Measurements from ENCODE around the gene POPDC3. TPM values are rescaled to one million over a fixed set of nuclear protein-coding genes. Genes with fewer than 3 reads are reported as not detected.

Gene POPDC3
- total RNA-seq, 1 experiment from 2014 or later, result 29.2 TPM

DNA sequence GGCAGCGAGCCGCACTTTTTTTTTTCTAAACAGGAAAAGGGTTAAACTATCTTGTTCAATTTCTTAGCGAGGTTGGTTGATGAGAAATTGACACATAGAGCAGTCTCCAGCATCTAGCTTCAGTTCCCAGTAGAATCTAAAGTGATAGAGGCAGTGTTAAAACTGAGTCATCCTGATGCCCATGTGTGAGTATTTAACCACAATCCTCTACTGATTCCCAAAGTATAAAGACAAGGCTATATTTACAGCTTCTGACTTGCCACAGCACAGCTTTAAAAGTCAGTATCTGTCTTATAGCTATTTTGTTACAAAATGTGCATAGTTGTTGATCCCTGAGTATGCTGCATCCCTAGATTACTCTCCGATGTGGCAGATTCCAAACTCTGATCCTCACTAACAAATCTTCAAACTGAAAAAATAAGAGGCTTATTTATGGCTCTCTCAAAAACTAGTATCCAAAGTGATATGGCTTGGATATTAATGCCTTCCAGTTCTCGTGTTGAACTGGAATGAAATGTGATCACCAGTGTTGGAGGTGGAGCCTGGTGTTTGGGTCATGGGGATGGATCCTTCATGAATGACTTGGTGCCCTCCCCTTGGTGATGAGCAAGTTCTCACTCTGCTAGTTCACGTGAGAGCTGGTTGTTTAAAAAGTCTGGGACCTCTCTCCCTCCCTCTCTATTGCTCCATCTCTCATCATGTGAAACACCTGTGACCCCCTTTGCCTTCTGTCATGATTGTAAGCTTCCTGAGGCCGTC, 13.1 kb upstream of the POPDC3 start:
- intact Hi-C loops (cut with micrococcal nuclease; ENCODE audit: unreplicated experiment) (no loop called here), in situ Hi-C loops (cut with HindIII; ENCODE audit: low pct_unique_long_range_greater_than_20kb, low sequenced_read_pairs) (no loop called here)
- no TSS peak for BruUV-seq (replicated peaks)
- no peaks in the 10 kb centered on the region for H3K27me3 ChIP-seq (ENCODE audit: control insufficient read depth, insufficient read depth, low read length)
- H3K4me3 ChIP-seq (ENCODE audit: low read depth in 2 of 2, low read length in 2 of 2), result no peak overlapping the region
- ChIA-PET POLR2A (no interaction called here), CTCF (no interaction called here)
- ATAC-seq (no peak), DNase-seq (ENCODE audit: low read depth, low spot score) (no peak)
- no peak for TF ChIP-seq SIN3A (IDR thresholded peaks at IDR 0.05; ENCODE audit: borderline replicate concordance, insufficient read depth, low read depth, low read length)
- no peak for TF ChIP-seq POLR2AphosphoS5 (IDR thresholded peaks at IDR 0.05; ENCODE audit: low read depth, low read length)
- TF ChIP-seq, protein P1, sequence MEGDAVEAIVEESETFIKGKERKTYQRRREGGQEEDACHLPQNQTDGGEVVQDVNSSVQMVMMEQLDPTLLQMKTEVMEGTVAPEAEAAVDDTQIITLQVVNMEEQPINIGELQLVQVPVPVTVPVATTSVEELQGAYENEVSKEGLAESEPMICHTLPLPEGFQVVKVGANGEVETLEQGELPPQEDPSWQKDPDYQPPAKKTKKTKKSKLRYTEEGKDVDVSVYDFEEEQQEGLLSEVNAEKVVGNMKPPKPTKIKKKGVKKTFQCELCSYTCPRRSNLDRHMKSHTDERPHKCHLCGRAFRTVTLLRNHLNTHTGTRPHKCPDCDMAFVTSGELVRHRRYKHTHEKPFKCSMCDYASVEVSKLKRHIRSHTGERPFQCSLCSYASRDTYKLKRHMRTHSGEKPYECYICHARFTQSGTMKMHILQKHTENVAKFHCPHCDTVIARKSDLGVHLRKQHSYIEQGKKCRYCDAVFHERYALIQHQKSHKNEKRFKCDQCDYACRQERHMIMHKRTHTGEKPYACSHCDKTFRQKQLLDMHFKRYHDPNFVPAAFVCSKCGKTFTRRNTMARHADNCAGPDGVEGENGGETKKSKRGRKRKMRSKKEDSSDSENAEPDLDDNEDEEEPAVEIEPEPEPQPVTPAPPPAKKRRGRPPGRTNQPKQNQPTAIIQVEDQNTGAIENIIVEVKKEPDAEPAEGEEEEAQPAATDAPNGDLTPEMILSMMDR (IDR thresholded peaks at IDR 0.05), result no peak
- TF ChIP-seq TCF7L2 (IDR thresholded peaks at IDR 0.05; ENCODE audit: low read depth, low read length), result no peak
- TF ChIP-seq REST (IDR thresholded peaks at IDR 0.05; ENCODE audit: insufficient read depth in 1 of 2, low read depth in 2 of 2, low read length in 1 of 2), result no peak
- no peaks in the 10 kb centered on the region for H3K4me1 ChIP-seq (ENCODE audit: control insufficient read depth, insufficient read depth, low read length)
- no peaks in the 10 kb centered on the region for H3K9me3 ChIP-seq (ENCODE audit: control insufficient read depth, insufficient read depth, low read depth, low read length)
- no peak overlapping the region for H3K27ac ChIP-seq (ENCODE audit: low read length)
- H3K36me3 ChIP-seq (ENCODE audit: control insufficient read depth, insufficient read depth, low read length), result no peaks in the 10 kb centered on the region

DNA sequence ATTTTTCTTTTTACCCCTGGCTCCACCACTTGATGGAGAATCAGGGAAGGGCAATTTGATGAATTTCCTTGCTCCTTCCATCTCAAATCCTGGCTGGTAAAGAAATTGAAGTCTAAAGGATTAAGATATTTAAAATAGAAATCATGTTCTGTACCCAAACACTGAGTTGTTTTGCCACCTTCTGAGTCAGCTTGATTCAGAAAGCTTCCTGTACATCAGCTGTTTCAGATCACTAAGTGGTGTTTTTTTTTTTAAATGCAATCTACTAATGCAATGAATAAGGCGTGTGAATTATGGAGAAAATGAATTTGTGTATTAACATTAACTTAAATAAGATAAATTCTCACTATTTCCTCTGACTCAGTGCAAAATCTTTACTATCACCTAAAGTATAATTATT, 11.5 kb upstream of the POPDC3 start:
- Histone ChIP-seq H3K4me3 (ENCODE audit: low read depth in 2 of 2, low read length in 2 of 2) (no peak overlapping the region), H3K27ac (ENCODE audit: low read length) (no peak overlapping the region), H3K36me3 (ENCODE audit: control insufficient read depth, insufficient read depth, low read length) (no peaks in the 10 kb centered on the region), H3K27me3 (ENCODE audit: control insufficient read depth, insufficient read depth, low read length) (no peaks in the 10 kb centered on the region), H3K4me1 (ENCODE audit: control insufficient read depth, insufficient read depth, low read length) (no peaks in the 10 kb centered on the region), H3K9me3 (ENCODE audit: control insufficient read depth, insufficient read depth, low read depth, low read length) (no peaks in the 10 kb centered on the region)
- ATAC-seq, result no peak
- TF ChIP-seq, protein P1 (IDR thresholded peaks at IDR 0.05), result no peak
- TF ChIP-seq TCF7L2 (IDR thresholded peaks at IDR 0.05; ENCODE audit: low read depth, low read length), result no peak
- TF ChIP-seq REST (IDR thresholded peaks at IDR 0.05; ENCODE audit: insufficient read depth in 1 of 2, low read depth in 2 of 2, low read length in 1 of 2), result no peak
- no peak for TF ChIP-seq SIN3A (IDR thresholded peaks at IDR 0.05; ENCODE audit: borderline replicate concordance, insufficient read depth, low read depth, low read length)
- TF ChIP-seq POLR2AphosphoS5 (IDR thresholded peaks at IDR 0.05; ENCODE audit: low read depth, low read length), result no peak
- no TSS peak for BruUV-seq (replicated peaks)
- no peak for DNase-seq (ENCODE audit: low read depth, low spot score)
- intact Hi-C loops (cut with micrococcal nuclease; ENCODE audit: unreplicated experiment), result no loop called here
- POLR2A ChIA-PET, result no interaction called here
- CTCF ChIA-PET, result no interaction called here
- in situ Hi-C loops (cut with HindIII; ENCODE audit: low pct_unique_long_range_greater_than_20kb, low sequenced_read_pairs), result no loop called here

Measured in Panc1 (cell line).